NCI-H524 treated with DMSO at 0.1 percent for 48 hours (cell line): ENCODE data around the gene ZNF521.

Source experiments
- DNase-seq: peaks from one replicate; lab custom pipeline; 2025; lab: John Stamatoyannopoulos, UW

Gene ZNF521

DNA sequence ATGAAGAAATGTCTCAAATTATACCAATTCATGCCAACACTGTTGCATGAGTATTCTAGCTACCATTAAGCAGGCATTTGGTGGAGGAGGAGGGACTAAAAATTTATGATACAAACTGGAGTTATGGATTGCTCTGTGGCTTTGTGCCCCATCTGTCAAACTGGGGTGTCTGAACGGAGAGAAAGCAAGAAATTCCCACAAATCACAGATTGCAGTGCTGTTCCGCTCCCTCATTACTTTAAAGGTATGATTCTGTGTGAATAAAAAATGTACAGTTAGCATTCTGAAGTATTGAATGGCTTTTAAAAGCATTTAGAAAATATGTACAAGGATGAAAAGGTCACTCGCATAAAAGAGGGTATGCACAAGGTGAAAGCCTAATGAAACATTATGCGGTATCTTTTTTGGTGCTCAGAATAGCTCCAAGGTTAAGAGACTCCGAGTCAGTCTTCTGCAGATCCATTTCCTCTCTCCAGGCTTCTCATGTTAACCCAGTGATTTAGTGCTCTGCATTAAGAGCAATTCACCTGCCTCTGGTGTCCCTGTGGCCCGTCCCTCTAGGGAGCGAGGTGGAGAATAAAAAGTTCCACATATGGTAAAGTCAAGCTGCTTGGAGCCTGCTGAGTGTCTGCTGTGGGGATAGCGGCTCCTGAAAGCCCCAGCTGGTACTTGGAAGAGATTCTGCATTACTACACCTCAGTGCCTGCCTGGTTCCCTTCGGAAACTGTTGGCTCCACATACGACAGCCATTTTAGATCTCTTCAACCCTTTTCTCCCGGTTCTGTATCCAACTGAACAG, 184.2 kb downstream of the ZNF521 start:
- DNase-seq: peak; percentile 81

DNA sequence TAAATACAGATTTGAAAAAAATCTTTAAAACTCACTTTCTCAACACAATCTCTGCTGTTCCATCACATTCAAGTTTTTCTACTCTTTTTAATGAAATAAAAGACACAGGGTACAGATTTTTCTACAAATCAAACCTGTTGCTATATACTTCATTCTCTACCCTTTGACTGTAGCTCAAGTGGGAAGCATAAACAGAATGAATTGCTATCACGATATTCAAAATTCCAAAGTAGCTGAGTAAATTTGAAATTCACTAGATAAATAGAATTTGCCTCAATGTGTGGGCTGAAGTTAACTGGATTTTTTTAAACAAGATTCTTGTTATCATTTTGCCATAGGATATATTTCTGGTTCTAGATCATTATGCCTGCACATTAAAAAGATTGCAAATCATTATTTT, 185.9 kb downstream of the ZNF521 start:
- no peak for DNase-seq

DNA sequence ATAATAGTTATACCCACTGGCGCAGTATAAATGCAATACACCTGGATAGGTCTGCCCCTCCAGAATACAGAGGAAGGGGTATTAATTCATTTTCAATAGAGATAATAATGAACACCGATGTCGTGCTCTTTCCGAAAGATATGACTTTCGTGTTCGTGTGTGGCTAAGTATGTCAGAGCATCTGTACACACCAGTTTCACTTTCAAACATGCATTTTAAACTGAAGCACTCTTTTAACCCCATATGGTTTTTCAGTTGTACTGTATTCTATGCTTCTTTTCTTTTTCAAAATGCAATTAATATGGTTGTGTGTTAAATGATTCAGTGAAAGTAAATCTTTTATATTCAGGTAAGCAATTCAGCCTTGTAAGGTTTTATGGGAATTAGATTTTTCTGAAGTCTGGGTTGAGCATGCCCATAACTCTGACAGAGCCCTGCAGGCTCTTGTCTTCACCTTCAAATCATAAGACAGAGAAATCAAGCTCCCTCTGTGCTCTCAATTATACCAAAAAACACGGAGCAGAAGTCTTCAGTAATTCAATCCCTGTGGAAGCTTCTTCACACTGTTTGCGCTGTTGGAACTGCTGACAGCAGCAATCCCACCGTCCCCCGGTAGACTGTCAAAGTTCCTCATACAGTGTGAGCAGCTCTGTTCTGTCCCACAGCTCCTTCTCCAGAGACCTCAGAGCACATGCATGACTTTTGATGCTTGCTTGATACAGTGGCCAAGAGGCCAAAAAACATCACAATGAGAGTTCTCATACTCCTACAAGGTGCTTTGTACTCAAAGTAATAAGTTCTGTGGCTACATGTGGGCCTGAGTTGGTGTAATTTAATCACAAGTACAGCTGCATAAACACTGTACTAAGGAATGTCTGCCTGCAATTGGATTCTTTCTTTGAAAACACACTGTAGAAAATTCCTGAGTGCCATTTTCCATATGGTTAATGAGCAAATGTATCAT, 186.8 kb downstream of the ZNF521 start:
- DNase-seq: no peak

DNA sequence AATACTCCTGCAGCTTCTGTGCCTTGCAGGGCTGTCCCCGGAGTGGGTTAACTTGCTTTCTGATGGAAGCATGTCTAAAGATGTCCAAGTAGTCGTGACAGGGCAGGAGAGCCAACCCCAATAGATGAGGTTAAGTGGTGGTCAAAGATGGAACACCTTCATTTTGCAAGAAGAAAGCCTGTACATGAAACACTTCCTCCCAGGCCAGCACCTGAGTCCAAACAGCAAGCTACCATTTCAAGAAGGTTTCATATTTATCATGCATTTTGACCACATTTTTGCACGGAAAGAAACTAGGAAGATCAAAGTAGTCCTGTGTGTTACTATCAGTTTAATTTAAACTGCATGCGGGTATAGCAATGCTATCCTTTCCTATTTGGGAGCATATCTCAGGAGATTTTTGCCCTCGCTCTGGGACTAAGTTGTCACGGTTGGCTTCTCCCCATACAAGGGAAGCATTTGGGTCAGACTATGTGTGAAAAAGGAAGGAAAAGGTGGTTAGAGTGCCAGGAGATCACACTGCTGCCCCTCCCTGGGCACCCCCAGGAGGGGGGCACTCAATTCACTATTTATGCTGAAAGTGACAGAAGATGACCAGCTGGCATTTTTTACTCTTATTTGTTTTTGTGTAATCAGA, 187.6 kb downstream of the ZNF521 start:
- no peak for DNase-seq

DNA sequence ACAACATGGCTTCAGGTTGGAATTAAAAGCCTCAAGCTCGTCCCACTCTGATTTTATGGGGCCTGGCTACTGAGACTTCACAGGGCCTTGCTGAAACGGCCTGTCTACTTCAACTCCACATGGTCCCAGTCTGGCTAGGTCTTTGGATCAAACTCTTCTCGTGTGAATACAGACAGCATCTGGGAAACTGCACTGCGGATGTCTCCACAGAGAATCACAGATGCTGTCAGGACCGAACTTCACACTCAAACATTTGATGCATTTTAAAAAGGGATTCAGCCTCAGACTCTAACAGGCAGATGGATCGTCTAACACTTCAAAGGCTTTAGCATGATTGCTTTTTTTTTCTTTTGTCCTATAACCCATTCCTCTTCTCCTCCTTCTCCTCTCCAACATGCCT, 198.5 kb downstream of the ZNF521 start:
- no peak for DNase-seq

DNA sequence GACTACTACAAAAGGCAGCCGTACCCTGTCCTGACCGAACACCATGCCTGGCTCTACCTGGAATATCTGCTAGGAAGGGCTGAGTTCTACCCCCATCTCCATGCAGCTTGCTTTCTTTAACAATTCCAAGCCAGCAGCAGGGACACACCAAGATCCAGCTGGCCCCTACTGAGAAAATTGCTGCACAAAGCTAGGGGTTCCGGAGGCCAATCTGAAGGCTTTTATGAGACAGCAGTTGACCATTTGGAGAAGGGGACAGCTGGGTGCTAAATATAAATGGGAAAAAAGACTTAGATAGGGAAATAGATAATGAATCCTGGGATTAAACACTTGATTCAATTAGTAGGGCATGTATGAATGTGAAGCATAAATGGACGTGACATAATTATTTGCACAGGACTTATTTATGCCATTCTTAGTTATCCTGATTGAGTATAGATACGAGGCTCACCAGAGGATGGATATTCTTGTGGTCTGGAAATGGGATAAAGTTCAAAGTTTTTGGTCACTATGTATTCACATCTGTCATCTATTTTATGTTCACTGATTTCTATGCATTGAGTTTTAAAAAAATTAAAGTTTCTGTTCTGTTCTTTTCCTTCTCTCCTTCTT, 204.0 kb downstream of the ZNF521 start:
- no peak for DNase-seq

DNA sequence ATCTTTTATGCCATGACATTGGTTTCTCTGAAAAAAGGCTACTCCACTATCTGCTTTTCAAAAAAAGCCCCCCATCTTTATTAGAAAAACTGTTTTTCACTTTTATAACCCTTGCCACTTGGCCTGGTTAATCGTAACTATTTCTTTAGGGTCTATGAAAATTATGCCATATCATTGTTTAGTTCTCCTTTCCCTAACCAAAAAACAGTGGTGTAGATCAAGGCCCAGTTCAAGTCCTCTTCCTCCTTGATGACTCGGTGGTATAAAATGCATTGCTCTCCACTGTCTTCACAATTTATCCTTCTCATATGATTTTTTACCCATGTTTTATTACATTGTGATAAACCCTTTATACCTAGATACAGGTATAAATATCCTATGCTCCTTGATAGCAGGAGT, 205.5 kb downstream of the ZNF521 start:
- DNase-seq: no peak

DNA sequence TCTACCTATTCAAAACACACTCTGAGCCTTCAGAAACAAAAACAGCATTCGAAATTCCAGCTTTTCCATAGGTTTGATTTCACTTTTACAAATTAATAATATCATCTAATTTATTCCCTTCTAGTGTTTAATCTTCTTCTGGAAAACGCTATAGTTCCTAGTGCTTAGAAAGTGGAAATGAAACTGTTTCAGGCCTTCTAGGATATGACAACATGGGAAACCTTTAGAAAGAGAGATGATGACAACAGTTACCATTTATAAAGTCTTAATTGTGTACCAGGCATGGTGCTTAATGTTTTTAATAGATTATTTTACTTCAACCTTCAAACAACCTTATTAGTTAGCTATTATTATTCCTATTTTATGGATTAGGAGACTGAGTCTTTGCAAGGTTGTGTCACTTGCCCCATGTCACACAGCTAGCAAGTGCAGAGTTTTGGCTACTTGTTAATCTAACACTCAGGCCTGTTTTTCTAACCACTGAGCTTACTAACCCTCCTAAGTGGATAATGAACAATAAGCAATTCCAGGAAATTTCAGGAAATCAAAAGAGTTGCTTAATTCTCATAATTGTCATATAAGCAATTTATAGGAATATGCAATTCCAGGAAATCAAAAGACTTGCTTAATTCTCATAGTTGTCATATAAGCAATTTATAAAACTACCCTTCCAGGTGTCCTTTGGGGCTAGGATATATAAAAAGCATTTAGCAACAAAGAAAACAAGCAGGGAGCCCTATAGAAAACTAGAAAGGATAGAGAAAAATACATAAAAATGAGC, 206.0 kb downstream of the ZNF521 start:
- DNase-seq: no peak

DNA sequence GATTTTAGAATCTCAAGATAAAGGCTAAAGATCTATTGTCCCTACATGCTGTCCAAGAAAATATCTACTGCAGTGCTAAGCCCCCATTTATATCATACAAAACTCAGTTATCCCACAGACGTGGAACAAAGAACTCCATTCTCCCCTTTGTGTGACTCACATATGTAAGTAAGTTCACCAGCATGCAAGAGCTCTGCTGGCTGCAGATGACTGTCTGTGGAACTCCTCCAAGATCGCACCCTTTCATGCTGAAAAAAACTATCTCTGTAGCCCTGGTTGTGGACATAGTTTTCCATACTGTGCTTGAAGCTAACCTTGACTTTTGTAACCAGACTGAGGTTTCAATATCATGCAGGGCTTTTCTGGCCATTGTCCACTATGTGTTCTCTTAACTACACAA, 207.1 kb downstream of the ZNF521 start:
- no peak for DNase-seq

DNA sequence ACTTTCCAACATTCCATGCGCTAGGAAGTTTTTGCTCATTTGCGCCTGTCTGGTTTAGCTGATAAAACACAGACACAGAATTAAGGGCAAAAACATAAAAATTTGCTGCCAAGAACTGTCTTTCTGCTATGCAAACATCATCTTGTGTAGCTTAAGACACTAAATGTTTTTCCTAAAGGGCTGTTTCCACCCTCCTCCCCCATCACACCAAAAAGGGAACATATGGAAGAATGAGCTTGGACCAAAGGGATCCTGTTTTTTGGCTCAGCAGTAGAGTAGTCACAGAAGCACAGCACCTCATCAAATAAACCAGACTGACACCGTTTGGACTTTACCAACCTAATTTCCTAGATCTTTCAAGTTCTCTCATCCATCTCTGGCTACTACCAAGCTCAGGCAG, 210.1 kb downstream of the ZNF521 start:
- DNase-seq: no peak

DNA sequence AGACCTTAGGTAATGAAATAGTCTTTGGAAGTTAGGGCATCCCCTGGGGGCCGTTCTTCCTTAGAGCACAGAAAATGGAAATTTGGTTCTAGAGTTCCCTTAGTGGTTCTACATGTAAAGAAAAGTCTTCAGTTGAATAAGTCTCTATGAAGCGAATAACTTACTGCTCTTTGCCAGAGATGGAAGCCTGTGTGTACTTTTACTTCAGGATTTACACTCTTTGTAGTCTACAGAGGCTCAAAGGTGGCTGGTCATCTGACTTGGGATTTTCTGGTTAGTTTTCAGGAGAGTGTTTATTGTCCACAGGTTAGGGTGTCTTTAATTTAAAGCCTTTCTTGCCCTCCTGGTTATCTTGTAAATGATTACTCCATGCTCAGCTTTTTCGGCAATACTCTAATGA, 210.6 kb downstream of the ZNF521 start:
- DNase-seq: no peak

DNA sequence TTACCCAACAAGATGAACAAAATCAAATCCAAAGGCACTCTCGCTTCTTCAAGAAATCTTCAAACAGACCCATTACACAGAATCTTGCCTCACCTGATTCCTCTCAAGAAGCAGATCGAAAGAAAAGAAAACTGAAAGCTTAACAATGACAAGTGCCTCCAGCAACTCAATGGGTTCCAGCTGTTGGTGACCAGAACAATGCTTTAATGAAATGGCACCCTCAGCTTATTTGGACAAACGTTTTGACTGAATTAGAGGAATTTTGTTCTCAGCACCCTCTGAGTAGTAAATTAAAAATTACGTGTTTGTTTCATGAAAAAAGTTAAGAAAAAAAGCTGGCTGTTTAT, 211.0 kb downstream of the ZNF521 start:
- DNase-seq: no peak

DNA sequence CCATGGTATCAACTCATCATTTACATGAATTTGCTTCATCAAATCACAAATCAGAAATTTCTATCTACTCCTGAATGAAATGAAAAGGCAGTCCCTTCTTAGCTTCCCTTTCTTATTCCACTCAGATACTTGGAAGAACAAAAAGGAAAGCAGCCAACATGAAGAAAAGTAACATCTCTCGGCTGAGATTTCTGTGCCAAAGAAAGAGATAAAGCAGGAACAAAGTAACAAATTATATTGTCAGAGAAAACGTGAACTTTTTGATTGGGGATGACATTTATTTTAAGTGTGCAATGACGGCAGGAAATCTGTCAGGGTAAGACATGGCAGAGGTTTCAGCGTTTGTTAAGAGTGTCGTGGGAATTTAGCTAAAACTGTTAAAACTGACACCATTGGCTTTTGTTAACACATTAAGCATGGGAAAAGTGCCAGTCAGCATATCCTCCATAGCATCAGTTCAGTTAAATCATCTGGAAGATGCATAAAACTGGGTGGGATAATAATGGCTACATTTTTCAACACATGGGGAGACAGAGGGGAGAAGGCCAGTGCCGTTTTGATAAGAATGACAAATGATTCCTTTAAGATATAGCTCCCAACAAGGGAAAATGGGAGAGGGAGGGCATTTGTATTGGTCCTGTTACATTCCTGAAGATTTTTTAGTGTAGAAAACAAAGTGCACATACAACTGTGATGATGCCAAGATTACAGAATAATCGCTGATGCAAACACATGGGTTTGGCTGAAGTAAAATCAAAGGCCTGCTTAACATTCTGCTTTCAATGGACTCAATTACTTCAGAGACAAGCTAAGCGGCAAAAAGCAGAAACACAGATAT, 211.6 kb downstream of the ZNF521 start:
- no peak for DNase-seq

DNA sequence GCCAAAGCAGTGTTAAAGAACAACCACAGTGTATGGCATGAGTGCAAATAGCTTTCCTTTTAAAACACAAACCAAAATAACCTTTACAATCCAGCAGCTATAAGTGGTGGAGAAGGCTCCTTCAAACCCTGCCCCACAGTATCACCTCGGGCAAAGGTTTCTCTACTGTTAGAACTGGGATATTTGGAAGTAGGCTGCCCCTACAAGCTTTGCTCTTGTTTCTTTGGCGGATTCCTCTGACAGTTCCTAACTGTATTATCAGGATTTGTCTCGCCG, 214.8 kb downstream of the ZNF521 start:
- DNase-seq: no peak

DNA sequence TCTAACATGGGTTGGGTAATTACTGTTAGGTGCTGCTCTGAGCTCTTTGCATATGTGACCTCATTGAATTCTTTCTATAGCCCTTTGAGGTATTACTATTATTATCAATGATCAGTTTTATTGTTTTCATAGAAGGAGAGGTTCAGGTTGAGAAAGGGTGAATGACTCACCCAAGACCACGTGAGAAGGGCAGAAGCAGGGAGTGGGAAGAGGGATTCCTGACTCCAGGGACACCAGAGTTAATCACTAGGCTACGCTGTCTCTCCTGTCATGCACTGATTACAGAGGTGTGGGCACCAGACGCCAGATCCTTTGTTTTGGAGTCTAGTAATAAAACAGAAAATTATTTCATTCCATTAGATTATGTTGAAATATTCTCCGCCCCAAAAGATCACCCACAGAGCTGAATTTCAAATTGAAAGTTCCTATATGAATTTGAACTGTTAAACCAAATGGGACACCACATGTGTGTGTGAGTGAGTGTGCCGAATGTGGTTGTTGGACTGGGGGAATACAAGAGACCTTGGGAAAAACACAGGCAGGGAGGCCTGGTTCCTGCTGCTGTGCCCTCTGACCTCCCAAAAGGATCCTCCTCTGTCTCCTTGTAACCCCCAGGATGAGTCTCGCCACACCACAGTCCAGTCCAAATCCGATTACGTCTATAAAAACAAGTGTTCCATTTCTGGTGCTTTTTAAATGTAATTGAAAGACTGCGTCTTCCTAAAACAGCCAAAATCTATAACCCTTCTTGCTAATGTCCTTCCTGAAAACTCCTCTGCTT, 215.4 kb downstream of the ZNF521 start:
- no peak for DNase-seq

DNA sequence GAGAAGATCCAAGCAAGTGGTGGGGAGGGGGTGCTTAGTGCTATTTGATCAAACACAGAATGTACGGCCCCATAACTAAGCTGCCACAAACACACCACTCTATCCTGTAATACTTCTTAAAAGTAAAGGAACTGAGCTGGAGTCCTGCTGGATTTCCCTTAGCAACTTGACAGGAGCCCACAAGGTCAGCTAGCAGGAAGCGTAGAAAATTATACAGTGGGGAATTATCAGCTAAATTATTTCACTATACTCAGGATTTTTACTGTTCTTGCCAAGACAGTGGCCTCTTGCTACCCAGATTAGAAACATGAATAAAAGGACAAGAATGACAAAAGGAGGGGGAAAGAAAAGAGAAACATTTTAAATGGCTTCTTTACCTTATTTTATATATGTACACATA, 217.1 kb downstream of the ZNF521 start:
- no peak for DNase-seq

DNA sequence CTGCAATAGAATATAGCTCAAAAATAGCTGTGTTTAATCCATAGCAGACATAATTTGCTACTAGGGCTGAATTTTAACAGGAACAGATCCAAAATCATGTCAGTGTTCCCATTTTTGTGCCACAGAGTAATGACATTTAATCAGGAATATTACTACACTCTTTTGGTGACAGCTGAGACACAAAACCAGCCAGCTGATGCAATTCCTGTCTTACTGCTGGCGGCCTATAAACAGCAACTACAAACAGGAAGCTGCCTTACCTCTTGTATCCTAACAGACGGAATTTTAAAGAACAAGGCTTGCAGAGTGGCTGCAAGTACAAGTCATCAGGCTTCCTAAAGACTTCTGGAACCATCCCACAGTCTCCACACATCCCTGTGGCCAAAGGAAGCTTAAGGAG, 218.1 kb downstream of the ZNF521 start:
- DNase-seq: no peak

DNA sequence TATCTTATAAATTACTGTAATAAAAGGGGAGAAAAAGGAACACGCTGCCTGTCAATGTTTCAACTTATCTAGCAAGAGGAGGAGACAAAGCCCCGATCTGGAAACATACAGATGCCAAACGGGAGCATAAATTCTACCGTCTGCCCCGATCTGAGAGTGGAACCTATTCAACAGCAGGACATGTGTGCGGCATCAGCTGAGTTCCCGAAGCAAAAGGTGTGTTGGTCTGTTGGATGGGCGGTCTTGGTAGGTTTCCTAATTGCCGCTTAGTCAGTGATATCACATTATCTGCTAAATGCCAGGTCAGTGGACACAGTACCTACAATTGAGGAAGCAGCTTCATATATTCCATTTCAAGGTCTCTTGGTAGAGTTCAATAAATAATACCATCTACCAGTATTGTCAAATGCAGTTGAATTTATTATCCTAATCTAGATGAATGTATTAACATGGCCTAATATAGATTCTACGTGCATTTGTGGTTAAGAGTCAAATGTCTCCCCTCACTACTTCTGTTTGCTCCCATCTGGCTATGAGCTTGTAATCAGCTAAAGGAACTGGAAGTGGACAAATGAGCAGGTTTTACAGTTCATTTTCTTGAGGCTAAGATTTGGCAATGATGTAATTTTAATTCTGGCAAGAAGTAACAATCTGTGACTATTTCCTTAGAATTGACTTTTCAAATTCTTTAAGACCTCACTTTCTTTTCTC, 219.0 kb downstream of the ZNF521 start:
- no peak for DNase-seq

DNA sequence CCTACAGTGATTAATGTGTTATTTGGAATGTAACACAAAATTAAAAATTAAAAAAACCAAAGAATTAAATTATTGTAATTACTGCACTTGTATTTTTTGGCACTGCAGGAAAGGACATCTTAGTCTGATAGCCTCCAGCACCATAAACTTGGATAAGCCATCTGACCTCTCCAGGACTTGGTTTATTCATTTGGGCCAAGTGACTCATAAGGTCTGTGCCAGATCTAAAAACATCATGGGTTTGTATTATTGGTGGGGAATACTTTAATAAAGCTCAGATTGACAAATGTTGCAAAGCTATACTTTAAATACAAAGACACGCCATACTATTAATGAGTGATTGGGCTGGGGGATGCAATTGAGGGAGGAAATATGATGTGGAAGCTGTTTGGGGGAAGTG, 225.2 kb downstream of the ZNF521 start:
- DNase-seq: no peak

DNA sequence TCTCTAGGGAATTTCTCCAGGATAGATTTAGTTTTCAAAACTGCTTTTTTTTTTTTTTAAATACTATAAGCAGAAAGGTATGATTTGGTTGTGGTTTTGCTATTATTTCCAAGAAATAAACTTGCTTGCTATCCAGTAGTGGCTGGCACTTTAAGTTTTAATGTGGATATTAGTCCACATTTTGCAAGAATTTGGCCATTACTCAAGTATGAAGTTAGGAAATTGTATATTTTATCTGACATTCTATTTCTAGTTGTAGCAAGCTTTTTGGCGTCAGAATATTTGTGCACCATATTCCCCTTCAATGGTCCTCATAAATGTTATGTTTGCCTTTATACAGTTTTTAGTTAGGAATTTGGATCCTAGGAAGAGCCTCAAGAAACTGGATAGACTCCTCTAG, 226.3 kb downstream of the ZNF521 start:
- DNase-seq: no peak
